ENCODE data around the gene MTR.

Gene MTR

DNA sequence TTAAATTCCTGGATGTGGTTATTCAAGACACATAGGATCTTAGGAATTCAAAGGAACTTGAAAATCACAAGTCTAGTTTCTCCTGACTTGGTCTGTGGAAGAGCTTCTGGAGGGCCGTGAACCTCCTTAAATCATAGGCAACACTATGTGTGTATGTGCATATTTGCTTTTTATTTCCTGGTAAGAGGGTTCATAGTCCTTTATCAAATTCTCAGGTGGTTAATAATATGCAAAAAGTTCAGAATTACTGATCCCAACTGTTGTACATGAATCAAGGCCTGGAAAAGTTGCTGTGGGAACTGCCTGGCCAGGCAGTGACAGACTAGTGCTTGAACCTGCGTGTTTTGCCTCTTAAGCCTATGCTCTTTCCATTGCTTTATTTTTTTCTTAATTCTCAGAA, 12.9 kb downstream of the MTR start:
- no peaks in the 10 kb centered on the region for H3K4me1 ChIP-seq (ENCODE audit: control insufficient read depth, insufficient read depth, low read length, poor library complexity, severe bottlenecking)
- WGBS, 2 experiments (ENCODE audit: insufficient coverage in 2 of 2) = 71 to 94% methylated on average over 1 to 2 of the region's 2 CpGs
- peaks cover 85% of the 10 kb centered on the region for H3K36me3 ChIP-seq (ENCODE audit: control insufficient read depth, insufficient read depth, low read length)
- H3K27ac ChIP-seq (ENCODE audit: low read depth, low read length, severe bottlenecking) = no peak overlapping the region
- no peaks in the 10 kb centered on the region for H3K9me3 ChIP-seq (ENCODE audit: control insufficient read depth, low read length)
- no peak overlapping the region for H3K4me3 ChIP-seq (ENCODE audit: extremely low read depth, insufficient read depth, low read length, poor library complexity, severe bottlenecking)

DNA sequence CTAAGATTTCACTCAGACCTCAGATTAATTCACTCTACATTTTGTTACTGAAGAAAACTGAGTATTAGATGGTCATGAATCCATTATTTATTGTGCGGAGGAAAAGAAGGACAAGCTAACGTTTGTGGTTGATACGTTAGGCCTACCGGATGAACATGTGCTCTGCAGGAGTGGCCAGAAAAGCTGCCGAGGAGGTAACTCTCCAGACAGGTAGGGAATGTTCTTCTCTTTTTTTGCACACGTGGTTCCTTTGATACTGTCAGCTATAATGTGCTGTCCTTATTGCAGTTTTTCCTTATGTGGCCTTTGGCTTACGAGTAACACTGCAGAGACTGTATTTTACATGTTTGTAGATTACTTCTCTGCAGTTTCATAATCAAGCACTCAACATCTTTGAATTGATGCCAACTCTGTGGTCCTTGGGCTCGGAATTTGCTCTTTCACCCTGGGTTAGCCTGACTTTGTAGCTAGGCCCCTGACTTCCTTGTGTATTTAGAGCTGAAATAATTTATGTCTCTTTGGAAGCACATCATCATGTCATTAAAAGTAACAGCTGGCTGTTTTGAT, 13.6 kb downstream of the MTR start:
- no peaks in the 10 kb centered on the region for H3K4me1 ChIP-seq (ENCODE audit: control insufficient read depth, insufficient read depth, low read length, poor library complexity, severe bottlenecking)
- WGBS, 2 experiments (ENCODE audit: insufficient coverage in 2 of 2) = 92 to 95% methylated on average over 6 to 7 of the region's 8 CpGs
- H3K27ac ChIP-seq (ENCODE audit: low read depth, low read length, severe bottlenecking) = no peak overlapping the region
- H3K36me3 ChIP-seq (ENCODE audit: control insufficient read depth, insufficient read depth, low read length) = peaks cover 80% of the 10 kb centered on the region
- H3K9me3 ChIP-seq (ENCODE audit: control insufficient read depth, low read length) = no peaks in the 10 kb centered on the region
- no peak overlapping the region for H3K4me3 ChIP-seq (ENCODE audit: extremely low read depth, insufficient read depth, low read length, poor library complexity, severe bottlenecking)

DNA sequence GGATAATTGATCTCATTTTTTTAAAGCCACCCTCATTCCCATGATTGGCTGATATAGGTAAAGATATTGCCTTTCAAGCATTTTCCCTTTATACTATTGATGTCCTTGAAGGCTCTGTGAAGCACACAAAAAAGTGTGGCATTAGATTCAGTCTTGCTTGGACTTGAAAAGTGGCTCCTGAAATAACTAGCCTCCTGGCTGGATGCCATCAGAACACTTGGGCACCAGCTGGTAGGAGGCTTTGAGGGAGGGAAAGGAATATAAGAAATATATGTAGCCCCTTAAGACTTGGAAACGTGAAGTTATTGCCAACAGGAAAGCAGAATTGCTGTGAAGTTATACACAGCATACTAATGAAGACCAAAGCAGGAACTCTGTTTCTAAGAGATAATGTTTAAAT, 14.1 kb downstream of the MTR start:
- WGBS, 2 experiments (ENCODE audit: insufficient coverage in 2 of 2) = no CpG with 5 or more reads among the region's 1 CpG
- no peak overlapping the region for H3K27ac ChIP-seq (ENCODE audit: low read depth, low read length, severe bottlenecking)
- H3K4me1 ChIP-seq (ENCODE audit: control insufficient read depth, insufficient read depth, low read length, poor library complexity, severe bottlenecking) = no peaks in the 10 kb centered on the region
- H3K9me3 ChIP-seq (ENCODE audit: control insufficient read depth, low read length) = no peaks in the 10 kb centered on the region
- peaks cover 79% of the 10 kb centered on the region for H3K36me3 ChIP-seq (ENCODE audit: control insufficient read depth, insufficient read depth, low read length)
- no peak overlapping the region for H3K4me3 ChIP-seq (ENCODE audit: extremely low read depth, insufficient read depth, low read length, poor library complexity, severe bottlenecking)

DNA sequence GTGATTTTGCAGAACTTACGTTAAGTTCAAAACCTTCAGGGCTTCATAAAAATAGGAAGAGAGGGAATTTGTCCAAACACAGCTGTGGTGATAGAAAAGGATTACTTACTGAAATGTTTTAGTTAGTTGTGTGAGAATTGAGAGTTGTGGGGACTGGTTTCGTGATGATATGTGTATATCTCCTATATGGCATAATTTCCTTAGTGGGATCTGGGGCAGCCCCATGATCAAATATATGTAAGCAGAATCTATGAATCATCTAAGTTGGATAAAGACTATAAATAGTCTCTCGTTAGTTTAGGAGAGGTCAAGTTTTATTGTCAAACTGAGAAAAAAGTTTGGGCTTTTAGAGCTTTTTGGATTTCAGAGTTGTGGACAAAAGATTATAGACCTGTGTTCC, 14.9 kb downstream of the MTR start:
- no peaks in the 10 kb centered on the region for H3K9me3 ChIP-seq (ENCODE audit: control insufficient read depth, low read length)
- H3K36me3 ChIP-seq (ENCODE audit: control insufficient read depth, insufficient read depth, low read length) = peaks cover 78% of the 10 kb centered on the region
- peaks cover under 1% of the 10 kb centered on the region for H3K4me1 ChIP-seq (ENCODE audit: control insufficient read depth, insufficient read depth, low read length, poor library complexity, severe bottlenecking)
- no peak overlapping the region for H3K27ac ChIP-seq (ENCODE audit: low read depth, low read length, severe bottlenecking)
- WGBS, 2 experiments (ENCODE audit: insufficient coverage in 2 of 2) = 96 to 100% methylated on average over 2 to 3 of the region's 3 CpGs
- H3K4me3 ChIP-seq (ENCODE audit: extremely low read depth, insufficient read depth, low read length, poor library complexity, severe bottlenecking) = no peak overlapping the region

DNA sequence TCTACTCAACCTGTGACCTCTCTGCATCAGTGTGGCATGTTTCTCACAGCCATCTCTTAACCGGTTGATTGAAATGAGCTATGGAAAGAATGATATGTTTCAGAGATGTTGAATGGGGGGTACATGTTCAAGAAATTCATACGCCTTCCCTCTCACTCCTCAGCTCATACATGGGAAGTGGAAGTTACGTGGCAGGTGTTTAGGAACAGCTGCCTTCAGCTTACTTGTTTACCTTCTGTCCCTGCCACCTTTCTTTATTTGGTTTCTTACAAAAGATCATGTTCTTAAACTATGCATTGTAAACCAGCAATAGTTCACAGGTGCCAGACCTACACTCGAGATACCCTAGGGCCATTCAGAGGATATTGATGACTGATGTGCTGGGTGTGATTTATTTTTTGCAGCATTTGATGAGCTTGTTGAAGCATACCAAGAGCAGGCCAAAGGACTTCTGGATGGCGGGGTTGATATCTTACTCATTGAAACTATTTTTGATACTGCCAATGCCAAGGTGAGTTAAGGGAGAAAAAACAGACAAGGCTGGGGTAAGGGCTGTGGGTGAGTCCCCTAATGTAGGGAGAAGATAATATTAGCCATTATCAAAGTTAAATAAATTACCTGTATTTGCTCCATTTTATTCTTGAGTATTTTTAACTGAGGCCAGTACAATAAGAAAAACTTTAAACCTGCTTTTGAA, 17.4 kb downstream of the MTR start:
- Histone ChIP-seq H3K9me3 (ENCODE audit: control insufficient read depth, low read length) (no peaks in the 10 kb centered on the region), H3K36me3 (ENCODE audit: control insufficient read depth, insufficient read depth, low read length) (peaks cover 72% of the 10 kb centered on the region), H3K4me1 (ENCODE audit: control insufficient read depth, insufficient read depth, low read length, poor library complexity, severe bottlenecking) (peaks cover 16% of the 10 kb centered on the region), H3K4me3 (ENCODE audit: extremely low read depth, insufficient read depth, low read length, poor library complexity, severe bottlenecking) (no peak overlapping the region), H3K27ac (ENCODE audit: low read depth, low read length, severe bottlenecking) (no peak overlapping the region)
- 74 to 100% methylated on average over 2 to 3 of the region's 5 CpGs for WGBS, 2 experiments (ENCODE audit: insufficient coverage in 2 of 2)

GRCh38 chr1:236815941-236816340, 20.8 kb downstream of the MTR start:
- Histone ChIP-seq H3K27ac (ENCODE audit: low read depth, low read length, severe bottlenecking) (peak overlapping the region; percentile 19), H3K4me1 (ENCODE audit: control insufficient read depth, insufficient read depth, low read length, poor library complexity, severe bottlenecking) (peaks cover 16% of the 10 kb centered on the region), H3K36me3 (ENCODE audit: control insufficient read depth, insufficient read depth, low read length) (peaks cover 58% of the 10 kb centered on the region), H3K9me3 (ENCODE audit: control insufficient read depth, low read length) (no peaks in the 10 kb centered on the region), H3K4me3 (ENCODE audit: extremely low read depth, insufficient read depth, low read length, poor library complexity, severe bottlenecking) (no peak overlapping the region)
- 37 to 76% methylated on average over 2 of the region's 2 CpGs for WGBS, 2 experiments (ENCODE audit: insufficient coverage in 2 of 2)

DNA sequence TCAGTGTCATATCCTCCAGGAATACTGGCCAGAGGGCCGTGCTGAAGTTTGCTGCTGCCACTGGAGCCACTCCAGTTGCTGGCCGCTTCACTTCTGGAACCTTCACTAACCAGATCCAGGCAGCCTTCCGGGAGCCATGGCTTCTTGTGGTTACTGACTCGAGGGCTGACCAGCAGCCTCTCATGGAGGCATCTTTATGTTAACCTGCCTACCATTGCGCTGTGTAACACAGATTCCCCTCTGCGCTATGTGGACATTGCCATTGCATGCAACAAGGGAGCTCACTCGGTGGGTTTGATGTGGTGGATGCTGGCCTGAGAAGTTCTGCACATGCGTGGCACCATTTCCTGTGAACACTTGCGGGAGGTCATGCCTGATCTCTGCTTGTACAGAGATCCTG, 24.8 kb downstream of the MTR start:
- Histone ChIP-seq H3K27ac (ENCODE audit: low read depth, low read length, severe bottlenecking) (no peak overlapping the region), H3K9me3 (ENCODE audit: control insufficient read depth, low read length) (no peaks in the 10 kb centered on the region), H3K4me3 (ENCODE audit: extremely low read depth, insufficient read depth, low read length, poor library complexity, severe bottlenecking) (no peak overlapping the region), H3K4me1 (ENCODE audit: control insufficient read depth, insufficient read depth, low read length, poor library complexity, severe bottlenecking) (peaks cover 16% of the 10 kb centered on the region), H3K36me3 (ENCODE audit: control insufficient read depth, insufficient read depth, low read length) (peaks cover 49% of the 10 kb centered on the region)
- 93 to 99% methylated on average over 8 to 9 of the region's 9 CpGs for WGBS, 2 experiments (ENCODE audit: insufficient coverage in 2 of 2)

DNA sequence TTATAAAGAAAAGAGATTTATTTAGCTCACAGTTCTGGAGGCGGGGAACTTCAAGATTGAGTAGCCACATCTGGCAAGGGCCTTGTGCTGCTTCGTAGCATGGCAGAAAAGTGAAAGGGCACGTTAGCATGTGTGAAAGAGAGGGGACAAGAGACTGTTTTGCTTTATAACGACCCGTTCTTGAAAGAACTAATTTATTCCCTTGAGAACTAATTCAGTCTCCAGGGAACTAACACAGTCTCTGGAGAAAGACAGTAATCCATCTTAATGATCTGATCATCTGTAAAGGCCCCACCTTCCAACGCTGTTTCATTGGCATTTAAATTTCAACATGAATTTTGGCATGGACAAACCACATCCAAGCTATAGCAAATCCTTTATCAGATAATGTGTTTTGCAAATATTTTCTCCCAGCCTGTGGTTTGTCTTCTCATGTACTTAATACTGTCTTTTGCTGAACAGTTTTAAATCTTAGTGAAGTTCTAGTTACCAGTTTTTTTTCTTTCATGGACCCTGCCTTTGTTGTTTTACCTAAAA, 26.1 kb downstream of the MTR start:
- peaks cover 5% of the 10 kb centered on the region for H3K4me1 ChIP-seq (ENCODE audit: control insufficient read depth, insufficient read depth, low read length, poor library complexity, severe bottlenecking)
- 63 to 74% methylated on average over 4 to 6 of the region's 6 CpGs for WGBS, 2 experiments (ENCODE audit: insufficient coverage in 2 of 2)
- H3K4me3 ChIP-seq (ENCODE audit: extremely low read depth, insufficient read depth, low read length, poor library complexity, severe bottlenecking) = no peak overlapping the region
- no peaks in the 10 kb centered on the region for H3K9me3 ChIP-seq (ENCODE audit: control insufficient read depth, low read length)
- H3K36me3 ChIP-seq (ENCODE audit: control insufficient read depth, insufficient read depth, low read length) = peaks cover 59% of the 10 kb centered on the region
- H3K27ac ChIP-seq (ENCODE audit: low read depth, low read length, severe bottlenecking) = no peak overlapping the region

DNA sequence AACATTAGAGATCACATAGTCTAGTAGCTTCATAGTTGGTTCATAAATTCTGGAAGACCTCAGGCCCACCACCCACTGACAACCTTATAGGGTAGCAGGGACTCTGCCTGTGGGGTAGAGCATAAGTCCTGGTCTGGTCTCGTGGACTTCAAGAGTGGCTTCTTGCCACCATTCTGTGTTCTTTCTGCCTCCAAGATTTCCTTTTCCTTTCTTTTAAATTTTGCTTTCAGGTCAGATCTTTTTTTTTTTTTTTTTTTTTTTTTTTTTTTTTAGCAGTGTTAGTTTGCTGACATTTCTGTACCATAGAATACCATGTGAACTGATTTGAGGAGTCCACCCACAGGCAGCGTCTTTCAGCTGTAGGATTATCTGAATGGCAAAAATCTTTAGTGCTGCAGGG, 28.5 kb downstream of the MTR start:
- Histone ChIP-seq H3K4me3 (ENCODE audit: extremely low read depth, insufficient read depth, low read length, poor library complexity, severe bottlenecking) (no peak overlapping the region), H3K36me3 (ENCODE audit: control insufficient read depth, insufficient read depth, low read length) (peaks cover 54% of the 10 kb centered on the region), H3K27ac (ENCODE audit: low read depth, low read length, severe bottlenecking) (no peak overlapping the region), H3K9me3 (ENCODE audit: control insufficient read depth, low read length) (no peaks in the 10 kb centered on the region), H3K4me1 (ENCODE audit: control insufficient read depth, insufficient read depth, low read length, poor library complexity, severe bottlenecking) (no peaks in the 10 kb centered on the region)
- WGBS, 2 experiments (ENCODE audit: insufficient coverage in 2 of 2) = no CpG with 5 or more reads among the region's 2 CpGs

GRCh38 chr1:236829085-236829484, 34.0 kb downstream of the MTR start:
- no peaks in the 10 kb centered on the region for H3K9me3 ChIP-seq (ENCODE audit: control insufficient read depth, low read length)
- no peaks in the 10 kb centered on the region for H3K4me1 ChIP-seq (ENCODE audit: control insufficient read depth, insufficient read depth, low read length, poor library complexity, severe bottlenecking)
- WGBS, 2 experiments (ENCODE audit: insufficient coverage in 2 of 2) = 100% methylated on average over 1 to 3 of the region's 3 CpGs
- H3K36me3 ChIP-seq (ENCODE audit: control insufficient read depth, insufficient read depth, low read length) = peaks cover 78% of the 10 kb centered on the region
- H3K4me3 ChIP-seq (ENCODE audit: extremely low read depth, insufficient read depth, low read length, poor library complexity, severe bottlenecking) = no peak overlapping the region
- no peak overlapping the region for H3K27ac ChIP-seq (ENCODE audit: low read depth, low read length, severe bottlenecking)

- Histone ChIP-seq H3K4me1 (ENCODE audit: control insufficient read depth, insufficient read depth, low read length, poor library complexity, severe bottlenecking) (no peaks in the 10 kb centered on the region), H3K27ac (ENCODE audit: low read depth, low read length, severe bottlenecking) (no peak overlapping the region), H3K36me3 (ENCODE audit: control insufficient read depth, insufficient read depth, low read length) (peaks cover 80% of the 10 kb centered on the region), H3K9me3 (ENCODE audit: control insufficient read depth, low read length) (no peaks in the 10 kb centered on the region), H3K4me3 (ENCODE audit: extremely low read depth, insufficient read depth, low read length, poor library complexity, severe bottlenecking) (no peak overlapping the region)
- no CpG with 5 or more reads among the region's 3 CpGs for WGBS, 2 experiments (ENCODE audit: insufficient coverage in 2 of 2)
These were observed 35.0 kb downstream of the MTR start for GRCh38 chr1:236830116-236830515.

All from mesodermal cell (in vitro differentiated cells).